Head of caudate nucleus (tissue), 42 donors: ENCODE data around the gene BIRC6.
"Not testable (repeated sequence)": the region's sequence is repeated elsewhere in the genome, so short reads cannot be mapped to it uniquely, and the experiment has no call there.

ENCODE experiments used
- DNase-seq, 42 donors: peaks; one replicate each; pipeline versions ENCODE4 v3.0.0 to v3.0.0-alpha.2; 2020 to 2021; ENCODE audit warnings: mixed read lengths in 7 of 42
- intact Hi-C: fragments of 100-400 bp; cut with DNase I; formaldehyde crosslinking; loops from one replicate; pipeline ENCODE4 v1.15.0; 2022

BIRC6 gene

GRCh38 chr2:32632089-32632488 lies 275.3 kb downstream of the BIRC6 start:
- no peak for DNase-seq
- intact Hi-C loops: no loop called here

GRCh38 chr2:32633040-32633439 lies 276.2 kb downstream of the BIRC6 start:
- intact Hi-C loops: no loop called here

GRCh38 chr2:32638548-32638947 lies 281.7 kb downstream of the BIRC6 start:
- intact Hi-C loops, DNase-seq: not testable (repeated sequence)

More at GRCh38 chr2:32633040-32633439, 276.2 kb downstream of the BIRC6 start:
- DNase-seq: no peak

- no peak for DNase-seq
- intact Hi-C loops: no loop called here
These were observed 284.4 kb downstream of the BIRC6 start for GRCh38 chr2:32641180-32641579.

- intact Hi-C loops: no loop called here
- DNase-seq: no peak
These were observed 290.4 kb downstream of the BIRC6 start for GRCh38 chr2:32647180-32647651.

- no peak for DNase-seq
- intact Hi-C loops: no loop called here
These were observed 295.9 kb downstream of the BIRC6 start for GRCh38 chr2:32652555-32653209.

- intact Hi-C loops: no loop called here
- DNase-seq: no peak
These were observed 299.2 kb downstream of the BIRC6 start for GRCh38 chr2:32656069-32656468.

GRCh38 chr2:32663864-32664263 lies 307.0 kb downstream of the BIRC6 start:
- intact Hi-C loops: no loop called here
- no peak for DNase-seq

GRCh38 chr2:32666704-32667103 lies 309.9 kb downstream of the BIRC6 start:
- intact Hi-C loops: no loop called here
- DNase-seq: no peak

GRCh38 chr2:32668254-32668653 lies 311.4 kb downstream of the BIRC6 start:
- intact Hi-C loops: no loop called here
- no peak for DNase-seq
